ENCODE data around the gene TM9SF2.
"Not testable (repeated sequence)": the region's sequence is repeated elsewhere in the genome, so short reads cannot be mapped to it uniquely, and the experiment has no call there.

TM9SF2 gene

DNA sequence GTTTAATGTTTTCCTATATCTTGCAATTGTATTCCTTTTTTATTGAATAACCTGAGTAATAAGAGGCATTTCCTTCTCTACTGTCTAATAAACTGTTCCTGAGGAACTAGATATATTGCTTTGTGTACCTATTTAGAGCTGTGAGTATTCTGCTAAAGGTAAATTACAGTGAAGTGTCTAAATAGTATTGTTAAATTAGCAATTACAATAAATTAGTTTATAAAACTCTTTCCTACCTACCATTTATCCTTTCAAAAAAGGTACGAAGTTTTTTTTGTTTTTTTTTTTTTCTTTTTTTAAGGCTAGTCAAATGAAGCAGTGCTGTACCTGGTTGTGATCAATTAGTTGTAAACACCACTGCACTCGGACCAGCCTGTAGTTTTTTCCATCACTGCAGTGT lies 34.8 kb downstream of the TM9SF2 start:
- no peak for DNase-seq (ENCODE audit: low spot score)

DNA sequence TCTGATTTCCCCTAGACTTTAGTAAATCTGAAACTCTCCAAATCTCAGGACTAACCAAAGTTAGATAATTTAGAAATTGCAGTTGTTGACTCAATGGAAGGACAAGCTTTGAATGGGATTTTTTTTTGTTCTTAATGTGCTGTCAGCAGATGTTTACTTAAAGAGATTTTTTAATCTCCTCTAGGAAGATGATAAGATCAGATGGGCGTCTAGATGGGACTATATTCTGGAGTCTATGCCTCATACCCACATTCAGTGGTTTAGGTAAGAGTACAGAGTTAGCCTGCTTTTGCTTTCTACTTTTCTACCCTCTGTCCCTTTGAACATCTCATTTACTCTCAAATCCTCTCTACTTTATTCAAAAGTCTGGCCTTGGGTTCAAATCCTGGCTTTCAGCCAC lies 39.3 kb downstream of the TM9SF2 start:
- DNase-seq (ENCODE audit: low spot score) = no peak

- peak; percentile 4 for DNase-seq (ENCODE audit: low spot score)
These were observed 41.6 kb downstream of the TM9SF2 start for GRCh38 chr13:99542788-99543406.

GRCh38 chr13:99545361-99545760 lies 44.1 kb downstream of the TM9SF2 start:
- DNase-seq (ENCODE audit: low spot score) = no peak

DNA sequence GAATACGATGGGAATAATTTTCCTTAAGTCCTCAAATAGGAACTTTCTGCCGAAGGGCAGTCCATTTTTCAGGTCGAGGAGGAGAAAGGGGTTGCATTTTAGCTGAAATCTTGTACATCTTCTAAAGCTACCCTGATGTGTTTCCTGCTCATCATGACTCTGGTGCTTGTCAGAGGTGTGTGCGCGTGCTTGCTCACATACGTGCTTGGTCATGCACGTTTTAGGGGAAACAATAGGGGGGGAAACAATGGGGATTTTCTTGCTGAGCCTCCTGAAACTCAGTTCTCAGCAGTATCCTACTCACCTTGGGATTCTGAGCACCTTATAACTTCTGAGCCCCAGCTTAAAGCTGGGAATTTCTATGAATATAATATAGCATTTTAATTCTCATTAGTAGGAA lies 44.7 kb downstream of the TM9SF2 start:
- DNase-seq (ENCODE audit: low spot score) = no peak

GRCh38 chr13:99546878-99547277 lies 45.6 kb downstream of the TM9SF2 start:
- DNase-seq (ENCODE audit: low spot score) = no peak

GRCh38 chr13:99548448-99548847 lies 47.2 kb downstream of the TM9SF2 start:
- no peak for DNase-seq (ENCODE audit: low spot score)

- DNase-seq (ENCODE audit: low spot score) = no peak
These were observed 51.8 kb downstream of the TM9SF2 start for GRCh38 chr13:99553033-99553432.

DNA sequence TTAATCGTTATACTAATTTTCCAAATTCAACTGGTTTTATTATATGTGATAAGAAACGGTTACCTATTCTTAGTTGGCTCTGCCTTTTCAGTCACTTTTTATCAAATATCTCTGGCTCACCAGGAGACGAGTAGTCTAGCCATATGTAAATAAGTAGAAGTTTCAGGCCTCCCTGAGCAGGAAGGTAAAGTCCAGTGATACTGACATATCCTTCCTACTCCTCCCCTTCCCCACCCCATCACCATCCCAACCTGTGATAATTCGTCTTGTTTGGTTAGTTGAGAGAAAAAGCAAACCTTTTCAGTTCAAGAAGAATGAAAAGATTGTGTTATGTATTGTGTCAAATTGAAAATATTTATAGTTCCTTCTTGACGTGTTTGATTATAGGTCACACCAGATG lies 53.9 kb downstream of the TM9SF2 start:
- no peak for DNase-seq (ENCODE audit: low spot score)

DNA sequence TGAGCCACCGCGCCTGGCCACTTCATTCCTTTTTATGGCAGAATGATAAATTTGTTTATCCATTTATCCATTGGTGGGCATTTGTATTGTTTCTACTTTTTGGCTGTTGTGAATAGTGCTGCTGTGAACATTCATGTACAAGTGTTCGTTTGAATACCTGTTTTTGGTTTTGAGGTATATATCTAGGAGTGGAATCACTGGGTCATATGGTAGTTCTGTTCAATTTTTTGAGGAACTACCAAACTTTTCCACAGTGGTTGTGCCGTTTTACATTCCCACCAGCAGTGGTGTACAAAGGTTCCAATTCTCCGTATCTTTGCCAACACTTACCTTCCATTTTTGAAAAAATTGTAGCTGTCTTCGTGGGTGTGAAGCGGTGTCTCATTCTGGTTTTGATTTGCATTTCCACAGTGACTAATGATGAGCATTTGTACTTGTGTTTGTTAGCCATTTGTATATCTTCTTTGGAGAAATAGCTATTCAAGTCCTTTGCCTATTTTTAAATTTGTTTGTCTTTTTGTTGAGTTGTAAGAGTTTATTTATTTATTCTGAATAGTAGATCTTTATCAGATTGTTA lies 55.7 kb downstream of the TM9SF2 start:
- no peak for DNase-seq (ENCODE audit: low spot score)

- DNase-seq (ENCODE audit: low spot score) = no peak
These were observed 57.4 kb downstream of the TM9SF2 start for GRCh38 chr13:99558570-99559180.

- DNase-seq (ENCODE audit: low spot score) = no peak
These were observed 58.3 kb downstream of the TM9SF2 start for GRCh38 chr13:99559560-99559959.

DNA sequence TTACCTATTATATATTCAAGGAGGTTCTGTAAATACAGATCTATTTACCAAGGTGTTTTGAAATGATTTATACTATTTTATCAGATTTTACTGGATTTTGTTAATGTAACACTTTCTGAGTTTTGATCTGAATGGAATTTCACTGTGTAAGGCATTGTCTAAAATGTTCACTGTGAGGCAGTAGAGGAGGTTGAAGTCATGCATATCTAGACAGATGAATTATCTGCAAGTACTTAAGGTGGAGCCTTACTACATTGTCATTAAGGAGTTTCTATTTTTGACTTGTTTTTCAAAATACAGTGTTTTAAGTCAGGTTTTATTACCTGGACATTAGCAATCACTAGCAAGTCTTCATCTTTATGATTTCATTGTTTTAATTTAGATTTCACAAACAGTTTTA lies 62.1 kb downstream of the TM9SF2 start:
- DNase-seq (ENCODE audit: low spot score) = no peak

DNA sequence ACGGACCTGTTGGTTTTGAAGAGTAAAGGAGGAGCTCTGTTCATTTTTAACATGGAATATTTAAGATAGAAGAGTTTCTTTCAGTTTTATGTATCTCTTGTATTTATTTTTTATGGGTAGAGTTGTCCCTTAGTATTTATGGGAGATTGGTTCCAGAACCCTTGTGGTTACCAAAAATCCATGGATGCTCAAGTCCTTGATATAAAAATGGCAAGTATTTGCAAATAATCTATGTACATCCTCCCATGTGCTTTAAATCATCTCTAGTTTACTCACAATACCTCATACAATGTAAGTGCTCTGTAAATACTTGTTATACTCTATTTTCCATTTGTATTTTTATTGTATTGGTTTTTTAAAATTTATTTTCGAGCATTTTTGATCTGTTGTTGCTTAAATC lies 63.1 kb downstream of the TM9SF2 start:
- no peak for DNase-seq (ENCODE audit: low spot score)

GRCh38 chr13:99565478-99566124 lies 64.3 kb downstream of the TM9SF2 start:
- no peak for DNase-seq (ENCODE audit: low spot score)

DNA sequence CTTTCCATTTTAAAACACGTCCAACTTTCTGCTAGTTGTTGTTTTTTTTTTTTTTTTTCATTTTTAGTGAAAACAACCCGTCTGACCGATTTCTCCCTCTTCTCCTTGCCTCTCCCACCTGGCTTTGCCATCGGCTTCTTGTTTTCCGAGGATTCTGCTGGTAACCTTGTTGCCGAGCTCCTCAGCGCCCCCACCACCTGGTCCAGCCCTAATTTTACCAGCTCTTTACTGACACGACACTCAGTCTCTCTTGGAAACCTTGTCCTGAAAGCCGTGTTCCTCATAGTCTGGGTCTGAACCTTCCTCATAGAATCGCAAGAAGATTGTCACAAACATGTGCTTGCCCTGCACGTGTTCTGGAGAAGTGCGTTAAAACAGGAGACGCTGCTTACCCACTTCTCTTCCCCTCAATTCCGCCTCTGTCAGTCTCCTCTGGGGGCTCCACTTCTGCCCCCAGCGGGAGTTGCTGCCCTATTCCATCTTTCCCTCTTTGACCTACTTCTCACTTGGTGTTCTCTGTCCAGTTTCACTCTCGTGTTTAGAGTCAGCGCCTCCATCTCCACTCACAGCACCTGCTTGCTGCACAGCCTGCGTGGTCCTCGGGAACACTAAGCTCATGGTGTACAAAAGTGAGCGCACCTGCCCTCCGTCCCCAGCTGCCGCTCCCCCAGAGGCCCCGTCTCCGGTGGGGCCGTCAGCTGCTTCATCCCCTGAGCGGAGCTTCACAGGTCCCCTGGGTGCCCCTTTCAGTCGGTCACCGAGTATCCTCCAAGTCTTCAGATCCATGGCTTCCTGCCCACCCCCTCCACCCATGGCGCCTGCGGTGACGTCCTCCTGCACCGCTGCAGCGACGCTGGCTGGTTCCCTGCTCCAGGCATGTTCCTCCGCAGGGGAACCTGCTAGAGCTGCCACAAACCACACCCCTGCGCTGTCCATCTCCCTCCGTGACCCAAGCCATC lies 65.1 kb downstream of the TM9SF2 start:
- DNase-seq (ENCODE audit: low spot score) = no peak

DNA sequence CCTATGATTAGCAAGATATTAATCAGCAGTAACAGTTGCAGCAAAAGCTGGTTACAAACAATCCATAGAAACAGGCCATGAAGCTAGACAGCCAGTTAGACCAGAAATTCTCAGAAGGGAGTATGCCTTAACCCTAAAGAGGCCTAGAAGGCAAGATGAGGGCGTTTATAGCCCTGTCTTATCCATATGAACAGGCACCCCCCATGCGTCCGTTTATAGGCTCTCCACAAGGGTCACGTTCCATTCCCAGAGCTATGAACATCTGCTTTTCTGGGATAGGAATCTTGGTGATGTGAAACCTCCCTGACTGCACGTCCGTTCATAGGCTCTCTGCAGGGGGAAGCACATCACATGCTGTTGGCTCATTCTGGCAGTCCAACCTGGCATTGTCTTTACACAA lies 67.6 kb downstream of the TM9SF2 start:
- DNase-seq (ENCODE audit: low spot score) = not testable (repeated sequence)

DNA sequence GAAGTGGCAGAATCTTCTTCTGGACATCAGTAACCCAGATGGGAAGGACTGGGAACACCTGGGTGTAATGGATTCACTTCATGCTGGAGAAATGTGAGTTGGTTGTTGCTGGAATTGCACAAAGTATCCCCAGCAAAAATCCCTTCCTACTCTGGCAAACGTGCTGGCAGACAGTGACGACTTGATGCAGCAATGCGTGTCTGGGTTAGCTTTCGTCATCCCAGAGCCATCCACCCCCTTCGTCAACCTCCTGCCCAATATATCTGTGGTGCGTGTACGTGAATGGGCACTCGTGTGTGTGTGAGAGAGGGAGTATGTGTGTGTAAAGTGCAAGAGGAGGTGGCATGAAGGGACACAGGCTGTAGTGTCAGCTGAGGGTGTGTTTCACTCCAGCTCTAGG lies 70.9 kb downstream of the TM9SF2 start:
- DNase-seq (ENCODE audit: low spot score) = no peak

DNA sequence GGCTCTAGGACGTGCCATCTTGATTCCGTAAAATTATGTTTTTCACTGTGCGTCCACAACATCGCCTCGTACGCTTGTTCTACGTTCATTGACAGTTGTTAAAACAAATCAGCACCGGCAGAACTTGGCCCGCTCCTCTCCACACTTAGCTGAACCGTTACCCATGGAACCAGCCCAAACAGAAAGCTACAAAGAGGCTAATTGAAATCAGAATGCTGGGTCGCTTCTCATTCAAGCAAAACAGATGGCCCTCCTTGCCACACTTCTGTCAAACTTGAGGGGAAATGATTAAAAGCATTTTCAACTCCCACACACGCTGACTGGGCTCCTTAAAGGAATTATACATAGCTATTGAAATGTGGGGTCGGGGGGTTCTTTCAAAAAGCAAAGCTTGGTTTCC lies 71.6 kb downstream of the TM9SF2 start:
- DNase-seq (ENCODE audit: low spot score) = no peak

GRCh38 chr13:99575376-99576120 lies 74.3 kb downstream of the TM9SF2 start:
- no peak for DNase-seq (ENCODE audit: low spot score)
